Neuronal stem cell (in vitro differentiated cells): ENCODE results near the gene RPS6KA5.
"Not testable (repeated sequence)": the region's sequence is repeated elsewhere in the genome, so short reads cannot be mapped to it uniquely, and the experiment has no call there.

Experiments used
- DNase-seq: peaks from one replicate; pipeline ENCODE4 v3.0.0-alpha.2; 2013; ENCODE audit warnings: low spot score
- H2AFZ ChIP-seq: one replicate; pipeline ENCODE4 v1.6.1; 2013; ENCODE audit warnings: mild to moderate bottlenecking, low read length, inconsistent platforms
- H2AK5ac ChIP-seq: 2 replicates; pipeline ENCODE4 v1.6.1; 2013; ENCODE audit warnings: low read depth, mild to moderate bottlenecking, inconsistent platforms, low read length, moderate library complexity, mixed read lengths
- H2BK120ac ChIP-seq: 2 replicates; pipeline ENCODE4 v1.6.1; 2013; ENCODE audit warnings: low read depth, mild to moderate bottlenecking, inconsistent platforms, low read length, moderate library complexity, mixed read lengths
- H2BK12ac ChIP-seq: one replicate; pipeline ENCODE4 v1.6.1; 2013; ENCODE audit warnings: low read length, inconsistent platforms
- H2BK15ac ChIP-seq: 2 replicates; pipeline ENCODE4 v1.6.1; 2013; ENCODE audit warnings: mild to moderate bottlenecking, low read length, inconsistent platforms, mixed read lengths
- H2BK5ac ChIP-seq: one replicate; pipeline ENCODE4 v1.6.1; 2013; ENCODE audit warnings: inconsistent platforms, mild to moderate bottlenecking, low read length, moderate library complexity
- H3K14ac ChIP-seq: one replicate; pipeline ENCODE4 v1.6.1; 2013; ENCODE audit warnings: low read length, inconsistent platforms
- H3K18ac ChIP-seq: 2 replicates; pipeline ENCODE4 v1.6.1; 2013; ENCODE audit warnings: low read length, inconsistent platforms
- H3K23ac ChIP-seq: 2 replicates; pipeline ENCODE4 v1.6.1; 2013; ENCODE audit warnings: low read depth, mild to moderate bottlenecking, mixed read lengths, low read length, inconsistent platforms; ENCODE audit not compliant: poor library complexity
- H3K27ac ChIP-seq: replicated peaks from 3 replicates; pipeline ENCODE4 v1.5.1; 2013; ENCODE audit warnings: low read length, inconsistent platforms
- H3K27me3 ChIP-seq, 3 experiments: 2 replicates each; pipeline ENCODE4 v1.6.1; 2013; ENCODE audit warnings: low read length in 3 of 3, mild to moderate bottlenecking in 2 of 3, inconsistent platforms in 1 of 3, low read depth in 1 of 3, mixed read lengths in 1 of 3, moderate library complexity in 1 of 3; ENCODE audit not compliant: control insufficient read depth in 3 of 3, insufficient read depth in 3 of 3
- H3K36me3 ChIP-seq, 2 donors: replicated peaks in 1 of 2; 2 replicates each; pipeline ENCODE4 v1.6.1; 2013; ENCODE audit warnings: low read length in 2 of 2; ENCODE audit not compliant: control insufficient read depth in 2 of 2, insufficient read depth in 2 of 2
- H3K4ac ChIP-seq: 2 replicates; pipeline ENCODE4 v1.6.1; 2013; ENCODE audit warnings: inconsistent platforms, mild to moderate bottlenecking, low read length, moderate library complexity
- H3K4me1 ChIP-seq, 2 donors: 1 replicate in 1 of 2; 2 replicates in 1 of 2; pipeline ENCODE4 v1.6.1; 2013; ENCODE audit warnings: low read length in 2 of 2, low read depth in 1 of 2; ENCODE audit not compliant: control insufficient read depth in 2 of 2, insufficient read depth in 1 of 2
- H3K4me2 ChIP-seq: one replicate; pipeline ENCODE4 v1.6.1; 2013; ENCODE audit warnings: mild to moderate bottlenecking, low read length, inconsistent platforms; ENCODE audit not compliant: insufficient read depth, poor library complexity, severe bottlenecking
- H3K4me3 ChIP-seq, 2 donors: 2 replicates each; pipeline ENCODE4 v1.5.1; 2013; ENCODE audit warnings: low read length in 2 of 2, mild to moderate bottlenecking in 2 of 2, inconsistent platforms in 1 of 2, moderate library complexity in 1 of 2
- H3K79me1 ChIP-seq: one replicate; pipeline ENCODE4 v1.6.1; 2013; ENCODE audit warnings: low read depth, mild to moderate bottlenecking, inconsistent platforms, low read length, moderate library complexity
- H3K9ac ChIP-seq: one replicate; pipeline ENCODE4 v1.6.1; 2013; ENCODE audit warnings: mild to moderate bottlenecking, low read depth, low read length, inconsistent platforms; ENCODE audit not compliant: poor library complexity
- H3K9me3 ChIP-seq, 2 donors: replicated peaks in 1 of 2; 2 replicates each; pipeline versions ENCODE3 to v1.6.1; 2013; ENCODE audit warnings: low read length in 2 of 2, mild to moderate bottlenecking in 2 of 2, inconsistent platforms in 1 of 2, low read depth in 1 of 2, mixed read lengths in 1 of 2, moderate library complexity in 1 of 2; ENCODE audit not compliant: control insufficient read depth in 2 of 2, insufficient read depth in 1 of 2
- H4K8ac ChIP-seq: one replicate; pipeline ENCODE4 v1.6.1; 2013; ENCODE audit warnings: low read depth, mild to moderate bottlenecking, inconsistent platforms, low read length, moderate library complexity
- H4K91ac ChIP-seq: one replicate; pipeline ENCODE4 v1.6.1; 2013; ENCODE audit warnings: low read length, low read depth, mild to moderate bottlenecking, inconsistent platforms; ENCODE audit not compliant: poor library complexity
- WGBS, 2 donors: extraction: QIAGEN DNeasy Blood & Tissue Kit; methylation state at CpG; one replicate each; pipeline ENCODE4 v1.1.7; 2013; ENCODE audit warnings: missing lambda C conversion rate in 2 of 2, mixed read lengths in 1 of 2; ENCODE audit not compliant: insufficient read length in 2 of 2, insufficient replicate concordance in 1 of 2; ENCODE audit errors: extremely low coverage in 2 of 2; 5-methylcytosine and 5-hydroxymethylcytosine counted together

The RPS6KA5 gene

GRCh38 chr14:91022622-91023028 is 37.8 kb downstream of the RPS6KA5 start:
- not testable (repeated sequence) for H3K4me2 ChIP-seq, H4K8ac ChIP-seq, H3K14ac ChIP-seq, H3K79me1 ChIP-seq, H2BK12ac ChIP-seq, H3K4ac ChIP-seq, H3K23ac ChIP-seq, H3K4me1 ChIP-seq, H2BK5ac ChIP-seq, H3K9ac ChIP-seq, DNase-seq, H2BK15ac ChIP-seq, H2AFZ ChIP-seq, H3K18ac ChIP-seq, H2BK120ac ChIP-seq, H4K91ac ChIP-seq, H2AK5ac ChIP-seq, H3K36me3 ChIP-seq, H3K27ac ChIP-seq, H3K9me3 ChIP-seq, H3K4me3 ChIP-seq, H3K27me3 ChIP-seq
- no CpG with 5 or more reads among the region's 9 CpGs for WGBS, 2 donors

- H3K27ac ChIP-seq = no peak overlapping the region
- H3K4me2 ChIP-seq = no peak overlapping the region
- no peaks in the 10 kb centered on the region for H3K36me3 ChIP-seq
- no peak overlapping the region for H2AFZ ChIP-seq
- H3K27me3 ChIP-seq = no peaks in the 10 kb centered on the region
- H3K4me3 ChIP-seq = no peak overlapping the region
- H2BK15ac ChIP-seq = no peak overlapping the region
- H3K23ac ChIP-seq = no peak overlapping the region
- H4K8ac ChIP-seq = no peak overlapping the region
- no peak overlapping the region for H2BK120ac ChIP-seq
- no peak for DNase-seq
- H3K9me3 ChIP-seq = no peaks in the 10 kb centered on the region
- H3K14ac ChIP-seq = no peak overlapping the region
- H2BK12ac ChIP-seq = no peak overlapping the region
- H2AK5ac ChIP-seq = no peak overlapping the region
- H3K4me1 ChIP-seq = no peaks in the 10 kb centered on the region
- H4K91ac ChIP-seq = no peak overlapping the region
- H2BK5ac ChIP-seq = no peak overlapping the region
- peaks cover 1% of the 10 kb centered on the region for H3K79me1 ChIP-seq
- no peak overlapping the region for H3K18ac ChIP-seq
- WGBS, 2 donors = no CpG with 5 or more reads among the region's 1 CpG
- no peak overlapping the region for H3K4ac ChIP-seq
- no peak overlapping the region for H3K9ac ChIP-seq
Measured at GRCh38 chr14:91021991-91022621, 38.3 kb downstream of the RPS6KA5 start.

- no CpG with 5 or more reads among the region's 3 CpGs for WGBS, 2 donors
Measured at GRCh38 chr14:91021115-91021514, 39.3 kb downstream of the RPS6KA5 start.

GRCh38 chr14:91019673-91020072 is 40.8 kb downstream of the RPS6KA5 start:
- H3K14ac ChIP-seq = no peak overlapping the region
- H3K27ac ChIP-seq = no peak overlapping the region
- no peak overlapping the region for H3K4ac ChIP-seq
- H4K91ac ChIP-seq = no peak overlapping the region
- H3K9me3 ChIP-seq = no peaks in the 10 kb centered on the region
- no peak overlapping the region for H2BK5ac ChIP-seq
- H3K4me3 ChIP-seq = no peak overlapping the region
- H2BK12ac ChIP-seq = no peak overlapping the region
- H3K79me1 ChIP-seq = no peaks in the 10 kb centered on the region
- H2AK5ac ChIP-seq = no peak overlapping the region
- H4K8ac ChIP-seq = no peak overlapping the region
- no peak overlapping the region for H3K9ac ChIP-seq
- no peak overlapping the region for H2AFZ ChIP-seq
- no peaks in the 10 kb centered on the region for H3K4me1 ChIP-seq
- H3K36me3 ChIP-seq = no peaks in the 10 kb centered on the region
- no CpG with 5 or more reads among the region's 3 CpGs for WGBS, 2 donors
- H2BK120ac ChIP-seq = no peak overlapping the region
- H3K27me3 ChIP-seq = no peaks in the 10 kb centered on the region
- DNase-seq = no peak
- no peak overlapping the region for H3K4me2 ChIP-seq
- H2BK15ac ChIP-seq = no peak overlapping the region
- no peak overlapping the region for H3K23ac ChIP-seq
- no peak overlapping the region for H3K18ac ChIP-seq

More at GRCh38 chr14:91021115-91021514, 39.3 kb downstream of the RPS6KA5 start:
- Histone ChIP-seq H2BK12ac (no peak overlapping the region), H2BK5ac (no peak overlapping the region), H4K91ac (no peak overlapping the region), H3K4ac (no peak overlapping the region), H3K4me3 (no peak overlapping the region), H2BK15ac (no peak overlapping the region), H4K8ac (no peak overlapping the region), H3K23ac (no peak overlapping the region), H2AK5ac (no peak overlapping the region), H2AFZ (no peak overlapping the region), H3K79me1 (peaks cover 1% of the 10 kb centered on the region), H3K27ac (no peak overlapping the region), H3K14ac (no peak overlapping the region), H3K9me3 (no peaks in the 10 kb centered on the region), H3K36me3 (no peaks in the 10 kb centered on the region), H3K4me2 (no peak overlapping the region), H3K9ac (no peak overlapping the region), H3K4me1 (no peaks in the 10 kb centered on the region), H3K18ac (no peak overlapping the region), H3K27me3 (no peaks in the 10 kb centered on the region), H2BK120ac (no peak overlapping the region)
- DNase-seq = no peak
